Coronary artery (tissue), 2 donors: ENCODE results near the gene FRAT2.
A peak's percentile ranks its signal among the peaks of the same experiment; 100 is the strongest.

Experiments
- DNase-seq: peaks from one replicate; pipeline ENCODE4 v3.0.0-alpha.2; 2017; ENCODE audit warnings: low spot score
- H3K27ac ChIP-seq, 2 donors: fragments of 200-600 bp; sonication (generic); one replicate each; pipeline ENCODE4 v1.5.1; 2016 to 2019
- H3K4me3 ChIP-seq: fragments of 200-600 bp; sonication (generic); 2 replicates; pipeline ENCODE4 v1.5.1; 2016; ENCODE audit warnings: mild to moderate bottlenecking, moderate library complexity
- CTCF ChIP-seq: fragments of 200-600 bp; sonication (generic); IDR thresholded peaks from one replicate; pipeline ENCODE4 v1.5.1; 2019; ENCODE audit warnings: antibody characterized with exemption

Gene FRAT2

GRCh38 chr10:97325754-97326153, 8.8 kb downstream of the FRAT2 start:
- DNase-seq = no peak
- TF ChIP-seq CTCF = no peak
- Histone ChIP-seq H3K4me3 (no peak overlapping the region), H3K27ac (no peak overlapping the region)

GRCh38 chr10:97323501-97323900, 11.0 kb downstream of the FRAT2 start:
- no peak for DNase-seq
- Histone ChIP-seq H3K27ac (no peak overlapping the region), H3K4me3 (no peak overlapping the region)
- no peak for TF ChIP-seq CTCF

GRCh38 chr10:97321804-97322190, 12.7 kb downstream of the FRAT2 start:
- DNase-seq = no peak
- Histone ChIP-seq H3K4me3 (peak overlapping the region; percentile 86), H3K27ac (peak overlapping the region in 1 of 2 donors; percentile 92)

GRCh38 chr10:97321032-97321803, 13.3 kb downstream of the FRAT2 start:
- Histone ChIP-seq H3K4me3 (peak overlapping the region; percentile 86), H3K27ac (peak overlapping the region in 1 of 2 donors; percentile 92)
- TF ChIP-seq CTCF = no peak
- DNase-seq = no peak

More at GRCh38 chr10:97321804-97322190, 12.7 kb downstream of the FRAT2 start:
- no peak for TF ChIP-seq CTCF

GRCh38 chr10:97320480-97321031, 14.0 kb downstream of the FRAT2 start:
- TF ChIP-seq CTCF = no peak
- no peak for DNase-seq
- H3K27ac ChIP-seq = peak overlapping the region; percentile 15 to 92
- H3K4me3 ChIP-seq = peak overlapping the region; percentile 86

- TF ChIP-seq CTCF = no peak
- Histone ChIP-seq H3K4me3 (peak overlapping the region; percentile 86), H3K27ac (peak overlapping the region; percentile 92)
- DNase-seq = no peak
Observed at GRCh38 chr10:97319671-97320479, 14.7 kb downstream of the FRAT2 start.
